ENCODE results near the gene SLC22A4. TPM values are rescaled to one million over a fixed set of nuclear protein-coding genes. Genes with fewer than 3 reads are reported as not detected.

Gene SLC22A4
- total RNA-seq, 1 donor from 2014 or later: not detected

GRCh38 chr5:132334812-132335211, 40.6 kb downstream of the SLC22A4 start:
- no peak for TF ChIP-seq CTCF (IDR thresholded peaks at IDR 0.05)
- H3K4me1 Mint-ChIP-seq: peaks cover 5% of the 10 kb centered on the region
- ChIA-PET CTCF (no interaction called here), POLR2A (interaction anchor here (0.6 kb wide), 1 partner anchor 161 kb away, joined by 3 read pairs; no protein-coding TSS in a partner anchor)
- H3K4me3 Mint-ChIP-seq: no peak overlapping the region
- no peaks in the 10 kb centered on the region for H3K9me3 Mint-ChIP-seq
- ATAC-seq (ENCODE audit: low read depth) (peak; percentile 28), DNase-seq (no peak)
- peaks cover 4% of the 10 kb centered on the region for H3K36me3 Mint-ChIP-seq (ENCODE audit: low read depth)
- no peaks in the 10 kb centered on the region for H3K27me3 Mint-ChIP-seq
- intact Hi-C loops (cut with micrococcal nuclease): no loop called here
- no peak overlapping the region for H3K27ac Mint-ChIP-seq

- POLR2A ChIA-PET: interaction anchor here (0.6 kb wide), 1 partner anchor 161 kb away, joined by 3 read pairs; no protein-coding TSS in a partner anchor
- intact Hi-C loops (cut with micrococcal nuclease): no loop called here
- no peaks in the 10 kb centered on the region for H3K9me3 Mint-ChIP-seq
- TF ChIP-seq CTCF (IDR thresholded peaks at IDR 0.05): no peak
- H3K36me3 Mint-ChIP-seq (ENCODE audit: low read depth): peaks cover 3% of the 10 kb centered on the region
- no peak overlapping the region for H3K27ac Mint-ChIP-seq
- H3K27me3 Mint-ChIP-seq: no peaks in the 10 kb centered on the region
- H3K4me3 Mint-ChIP-seq: no peak overlapping the region
- DNase-seq (no peak), ATAC-seq (ENCODE audit: low read depth) (no peak)
- CTCF ChIA-PET: no interaction called here
- H3K4me1 Mint-ChIP-seq: peaks cover 5% of the 10 kb centered on the region
Observed at GRCh38 chr5:132335402-132335801, 41.2 kb downstream of the SLC22A4 start.

- Mint-ChIP-seq H3K4me3 (no peak overlapping the region), H3K27ac (no peak overlapping the region), H3K36me3 (ENCODE audit: low read depth) (peaks cover 4% of the 10 kb centered on the region), H3K27me3 (no peaks in the 10 kb centered on the region), H3K4me1 (peaks cover 5% of the 10 kb centered on the region), H3K9me3 (no peaks in the 10 kb centered on the region)
- DNase-seq: no peak
- CTCF ChIA-PET: no interaction called here
- intact Hi-C loops (cut with micrococcal nuclease): no loop called here
- ATAC-seq (ENCODE audit: low read depth): no peak
- no peak for TF ChIP-seq CTCF (IDR thresholded peaks at IDR 0.05)
- POLR2A ChIA-PET: no interaction called here
Observed at GRCh38 chr5:132339502-132339901, 45.3 kb downstream of the SLC22A4 start.

GRCh38 chr5:132342291-132343180, 48.3 kb downstream of the SLC22A4 start:
- Mint-ChIP-seq H3K27me3 (no peaks in the 10 kb centered on the region), H3K4me1 (no peaks in the 10 kb centered on the region), H3K36me3 (ENCODE audit: low read depth) (peaks cover 4% of the 10 kb centered on the region), H3K4me3 (no peak overlapping the region), H3K9me3 (no peaks in the 10 kb centered on the region), H3K27ac (no peak overlapping the region)
- ATAC-seq (ENCODE audit: low read depth): no peak
- no peak for DNase-seq
- ChIA-PET CTCF (no interaction called here), POLR2A (no interaction called here)
- intact Hi-C loops (cut with micrococcal nuclease): no loop called here
- no peak for TF ChIP-seq CTCF (IDR thresholded peaks at IDR 0.05)

GRCh38 chr5:132344775-132345514, 50.8 kb downstream of the SLC22A4 start:
- intact Hi-C loops (cut with micrococcal nuclease): no loop called here
- CTCF ChIA-PET: interaction anchor here (0.6 kb wide), 1 partner anchor 25 kb away, joined by 3 read pairs; the partner anchor contains the start of gene SLC22A5

More at GRCh38 chr5:132344775-132345514, 50.8 kb downstream of the SLC22A4 start:
- H3K27ac Mint-ChIP-seq: no peak overlapping the region
- no peak for ATAC-seq (ENCODE audit: low read depth)
- no peak overlapping the region for H3K4me3 Mint-ChIP-seq
- H3K36me3 Mint-ChIP-seq (ENCODE audit: low read depth): peaks cover 15% of the 10 kb centered on the region
- H3K9me3 Mint-ChIP-seq: peaks cover 2% of the 10 kb centered on the region
- no peaks in the 10 kb centered on the region for H3K27me3 Mint-ChIP-seq
- POLR2A ChIA-PET: no interaction called here
- no peak for TF ChIP-seq CTCF (IDR thresholded peaks at IDR 0.05)
- DNase-seq: no peak
- no peaks in the 10 kb centered on the region for H3K4me1 Mint-ChIP-seq
